Suprapubic skin (tissue), 4 donors: ENCODE measurements around the gene HPSE2.

Experiments used
- CTCF ChIP-seq, 2 donors: fragments of 200-600 bp in 1 of 2; fragments of 450-650 bp in 1 of 2; sonication (generic) in 1 of 2; IDR thresholded peaks; one replicate each; pipeline ENCODE4 v1.5.1; 2016 to 2019; ENCODE audit warnings: antibody characterized with exemption in 2 of 2, mild to moderate bottlenecking in 1 of 2, moderate library complexity in 1 of 2
- EP300 ChIP-seq: sonication (generic); formaldehyde crosslinking; IDR thresholded peaks from one replicate; pipeline ENCODE4 v1.6.1; 2017; ENCODE audit warnings: antibody characterized with exemption
- POLR2A ChIP-seq, 2 donors: fragments of 450-650 bp; IDR thresholded peaks; one replicate each; pipeline ENCODE4 v1.6.1; 2017; ENCODE audit warnings: antibody characterized with exemption in 2 of 2, mild to moderate bottlenecking in 2 of 2, moderate library complexity in 2 of 2
- POLR2AphosphoS5 ChIP-seq, 3 donors: sonication (generic); formaldehyde crosslinking; IDR thresholded peaks; one replicate each; pipeline ENCODE4 v1.6.1; 2017; ENCODE audit warnings: antibody characterized with exemption in 3 of 3

- TF ChIP-seq POLR2A (IDR thresholded peaks at IDR 0.05) (no peak), CTCF (IDR thresholded peaks at IDR 0.05) (no peak), POLR2AphosphoS5 (IDR thresholded peaks at IDR 0.05) (no peak), EP300 (no peak)
Observed at GRCh38 chr10:98430427-98430826, 805.2 kb downstream of the HPSE2 start.
